Measurements from ENCODE around the gene TLE5. TPM values are rescaled to one million over a fixed set of nuclear protein-coding genes. Genes with fewer than 3 reads are reported as not detected.
"Not testable (repeated sequence)": the region's sequence is repeated elsewhere in the genome, so short reads cannot be mapped to it uniquely, and the experiment has no call there.

TLE5 gene
- total RNA-seq, 2 donors from 2014 or later = 869 to 1,050 TPM

DNA sequence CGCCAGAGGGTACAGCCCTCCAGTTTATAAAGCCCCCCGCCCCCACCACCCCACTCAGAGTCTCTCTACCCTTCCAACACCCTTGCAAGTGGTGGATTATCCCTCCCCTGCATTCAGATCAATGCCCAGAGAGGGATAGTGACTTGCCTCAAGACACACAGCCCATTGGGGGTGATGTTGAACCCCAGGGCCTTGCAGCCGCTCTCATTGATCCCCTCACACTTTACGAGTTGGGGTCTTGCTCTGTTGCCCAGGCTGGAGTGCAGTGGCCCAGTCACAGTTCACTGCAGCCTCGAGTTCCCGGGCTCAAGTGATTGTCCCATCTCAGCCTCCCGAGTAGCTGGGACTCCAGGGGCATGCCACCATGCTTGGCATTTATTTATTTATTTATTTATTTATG is 44.4 kb downstream of the TLE5 start:
- Histone ChIP-seq H3K36me3 (peaks cover 32% of the 10 kb centered on the region), H3K27ac (no peak overlapping the region), H3K9me3 (no peaks in the 10 kb centered on the region), H3K4me1 (no peaks in the 10 kb centered on the region), H3K27me3 (no peaks in the 10 kb centered on the region), H3K4me3 (no peak overlapping the region)
- no peak for DNase-seq (ENCODE audit: low spot score)
- TF ChIP-seq, protein P1, sequence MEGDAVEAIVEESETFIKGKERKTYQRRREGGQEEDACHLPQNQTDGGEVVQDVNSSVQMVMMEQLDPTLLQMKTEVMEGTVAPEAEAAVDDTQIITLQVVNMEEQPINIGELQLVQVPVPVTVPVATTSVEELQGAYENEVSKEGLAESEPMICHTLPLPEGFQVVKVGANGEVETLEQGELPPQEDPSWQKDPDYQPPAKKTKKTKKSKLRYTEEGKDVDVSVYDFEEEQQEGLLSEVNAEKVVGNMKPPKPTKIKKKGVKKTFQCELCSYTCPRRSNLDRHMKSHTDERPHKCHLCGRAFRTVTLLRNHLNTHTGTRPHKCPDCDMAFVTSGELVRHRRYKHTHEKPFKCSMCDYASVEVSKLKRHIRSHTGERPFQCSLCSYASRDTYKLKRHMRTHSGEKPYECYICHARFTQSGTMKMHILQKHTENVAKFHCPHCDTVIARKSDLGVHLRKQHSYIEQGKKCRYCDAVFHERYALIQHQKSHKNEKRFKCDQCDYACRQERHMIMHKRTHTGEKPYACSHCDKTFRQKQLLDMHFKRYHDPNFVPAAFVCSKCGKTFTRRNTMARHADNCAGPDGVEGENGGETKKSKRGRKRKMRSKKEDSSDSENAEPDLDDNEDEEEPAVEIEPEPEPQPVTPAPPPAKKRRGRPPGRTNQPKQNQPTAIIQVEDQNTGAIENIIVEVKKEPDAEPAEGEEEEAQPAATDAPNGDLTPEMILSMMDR (IDR thresholded peaks at IDR 0.05) = no peak

GRCh38 chr19:3015126-3016057 is 46.9 kb downstream of the TLE5 start:
- Histone ChIP-seq H3K27ac (no peak overlapping the region), H3K36me3 (peaks cover 43% of the 10 kb centered on the region), H3K4me1 (no peaks in the 10 kb centered on the region), H3K4me3 (no peak overlapping the region), H3K27me3 (no peaks in the 10 kb centered on the region), H3K9me3 (no peaks in the 10 kb centered on the region)
- DNase-seq (ENCODE audit: low spot score) = no peak
- TF ChIP-seq, protein P1 (IDR thresholded peaks at IDR 0.05) = no peak

DNA sequence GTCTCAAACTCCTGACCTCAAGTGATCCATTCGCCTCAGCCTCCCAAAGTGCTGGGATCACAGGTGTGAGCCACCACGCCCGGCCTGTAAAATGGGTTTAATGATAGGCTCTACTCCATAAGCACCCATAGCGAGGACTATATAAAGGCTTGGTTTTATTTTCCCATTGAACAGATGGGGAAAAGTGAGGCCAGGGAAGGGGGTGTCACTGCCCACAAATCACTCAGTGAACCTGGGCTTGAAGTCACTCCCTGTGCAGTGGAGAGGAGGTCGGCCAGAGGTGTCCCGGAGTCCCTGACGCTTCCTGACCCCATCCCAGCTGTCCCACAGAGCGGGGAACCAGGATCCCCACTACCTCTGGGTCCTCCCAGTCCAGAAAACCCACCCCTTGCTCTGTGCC is 48.2 kb downstream of the TLE5 start:
- Histone ChIP-seq H3K27ac (no peak overlapping the region), H3K9me3 (no peaks in the 10 kb centered on the region), H3K36me3 (peaks cover 51% of the 10 kb centered on the region), H3K4me1 (no peaks in the 10 kb centered on the region), H3K4me3 (no peak overlapping the region), H3K27me3 (no peaks in the 10 kb centered on the region)
- TF ChIP-seq, protein P1 (IDR thresholded peaks at IDR 0.05) = no peak
- DNase-seq (ENCODE audit: low spot score) = no peak

GRCh38 chr19:3013263-3013725 is 49.0 kb downstream of the TLE5 start:
- Histone ChIP-seq H3K9me3 (no peaks in the 10 kb centered on the region), H3K36me3 (peaks cover 59% of the 10 kb centered on the region), H3K4me3 (no peak overlapping the region), H3K27ac (no peak overlapping the region), H3K4me1 (no peaks in the 10 kb centered on the region), H3K27me3 (no peaks in the 10 kb centered on the region)
- TF ChIP-seq, protein P1 (IDR thresholded peaks at IDR 0.05) = no peak
- DNase-seq (ENCODE audit: low spot score) = no peak

- Histone ChIP-seq H3K4me1 (no peaks in the 10 kb centered on the region), H3K27ac (no peak overlapping the region), H3K36me3 (peaks cover 64% of the 10 kb centered on the region), H3K9me3 (no peaks in the 10 kb centered on the region), H3K27me3 (no peaks in the 10 kb centered on the region), H3K4me3 (no peak overlapping the region)
- TF ChIP-seq, protein P1 (IDR thresholded peaks at IDR 0.05) = no peak
- DNase-seq (ENCODE audit: low spot score) = no peak
Measured at GRCh38 chr19:3012621-3013262, 49.6 kb downstream of the TLE5 start.

DNA sequence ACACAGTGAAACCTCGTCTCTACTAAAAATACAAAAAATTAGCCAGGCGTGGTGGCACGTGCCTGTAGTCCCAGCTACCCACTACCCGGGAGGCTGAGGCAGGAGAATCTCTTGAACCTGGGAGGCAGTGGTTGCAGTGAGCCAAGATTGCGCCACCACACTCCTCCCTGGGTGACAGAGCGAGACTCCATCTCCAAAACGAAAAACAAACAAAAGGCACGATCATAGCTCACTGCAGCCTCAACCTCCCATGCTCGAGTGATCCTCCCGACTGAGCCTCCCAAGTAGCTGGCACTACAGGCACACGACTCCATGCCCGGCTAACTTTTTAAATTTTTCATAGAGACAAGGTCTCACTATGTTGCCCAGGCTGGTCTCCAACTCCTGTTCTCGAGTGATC is 50.2 kb downstream of the TLE5 start:
- H3K27ac ChIP-seq; H3K4me1 ChIP-seq; H3K9me3 ChIP-seq; H3K4me3 ChIP-seq; H3K27me3 ChIP-seq; DNase-seq (ENCODE audit: low spot score): not testable (repeated sequence)
- H3K36me3 ChIP-seq = peaks cover 71% of the 10 kb centered on the region
